Spleen (tissue), 11 donors: Measurements from ENCODE around the gene ECPAS. TPM values are rescaled to one million over a fixed set of nuclear protein-coding genes. Genes with fewer than 3 reads are reported as not detected.

Experiments used
- DNase-seq: peaks from one replicate; pipeline ENCODE4 v3.0.0-alpha.2; 2020
- H3K27ac ChIP-seq, 8 donors: fragments of 200-600 bp; sonication (generic) in 7 of 8; 1 replicate in 4 of 8; 2 replicates in 4 of 8; pipeline versions ENCODE4 v1.5.0 to v1.8.0; 2016 to 2021; ENCODE audit warnings: inconsistent platforms in 4 of 8, mild to moderate bottlenecking in 4 of 8, moderate library complexity in 1 of 8
- H3K27me3 ChIP-seq, 7 donors: fragments of 200-600 bp; sonication (generic) in 6 of 7; replicated peaks in 1 of 7; 1 replicate in 4 of 7; 2 replicates in 3 of 7; pipeline versions ENCODE4 v1.5.0 to v1.8.0; 2016 to 2021; ENCODE audit warnings: inconsistent platforms in 3 of 7, mild to moderate bottlenecking in 1 of 7
- H3K36me3 ChIP-seq, 6 donors: fragments of 200-600 bp; sonication (generic) in 5 of 6; 1 replicate in 4 of 6; 2 replicates in 2 of 6; pipeline versions ENCODE4 v1.5.0 to v1.8.0; 2016 to 2021; ENCODE audit warnings: inconsistent platforms in 2 of 6
- H3K4me1 ChIP-seq, 6 donors: fragments of 200-600 bp; sonication (generic) in 5 of 6; 1 replicate in 3 of 6; 2 replicates in 3 of 6; pipeline versions ENCODE4 v1.5.0 to v1.8.0; 2016 to 2021; ENCODE audit warnings: inconsistent platforms in 3 of 6
- H3K4me3 ChIP-seq, 8 donors: fragments of 200-600 bp; sonication (generic) in 7 of 8; 1 replicate in 4 of 8; 2 replicates in 4 of 8; pipeline versions ENCODE4 v1.5.0 to v1.8.0; 2016 to 2021; ENCODE audit warnings: inconsistent platforms in 4 of 8, mild to moderate bottlenecking in 4 of 8, moderate library complexity in 2 of 8
- H3K9me3 ChIP-seq, 8 donors: fragments of 200-600 bp; sonication (generic) in 7 of 8; 1 replicate in 4 of 8; 2 replicates in 4 of 8; pipeline versions ENCODE4 v1.5.0 to v1.8.0; 2016 to 2021; ENCODE audit warnings: inconsistent platforms in 4 of 8
- CTCF ChIP-seq, 11 experiments: fragments of 200-600 bp in 7 of 11; fragments of 450-650 bp in 4 of 11; sonication (generic) in 4 of 11; IDR thresholded peaks in 8 of 11; conservative IDR thresholded peaks in 3 of 11; 1 replicate in 7 of 11; 2 replicates in 4 of 11; pipeline versions ENCODE4 v1.4.0 to v1.8.0; 2016 to 2021; ENCODE audit warnings: antibody characterized with exemption in 11 of 11, inconsistent platforms in 4 of 11, mild to moderate bottlenecking in 1 of 11
- POLR2A ChIP-seq, 3 donors: fragments of 450-650 bp; IDR thresholded peaks; one replicate each; pipeline ENCODE4 v1.5.1; 2017; ENCODE audit warnings: antibody characterized with exemption in 3 of 3, mild to moderate bottlenecking in 1 of 3
- POLR2AphosphoS5 ChIP-seq, 3 donors: sonication (generic); formaldehyde crosslinking; IDR thresholded peaks; one replicate each; pipeline ENCODE4 v1.5.1; 2017; ENCODE audit warnings: antibody characterized with exemption in 3 of 3
- WGBS, 5 donors: extraction: QIAGEN DNeasy Blood & Tissue Kit in 3 of 5; methylation state at CpG; one replicate each; pipeline versions ENCODE4 v1.1.5 to v1.1.7; 2013 to 2018; 5-methylcytosine and 5-hydroxymethylcytosine counted together
- intact Hi-C: fragments of 100-400 bp; cut with DNase I; formaldehyde crosslinking; loops from one replicate; pipeline ENCODE4 v1.15.0; 2023; ENCODE audit warnings: low total_unique reads
- polyA plus RNA-seq, 3 donors: library from polyadenylated mRNA; stranded (reverse); fragments of 200-250 nt; gene quantifications; one replicate each; pipeline ENCODE4 v1.2.1, GENCODE V29; 2013
- total RNA-seq, 7 donors: library from RNA; depleted of rRNA in 3 of 7; stranded (reverse); fragments of >200 nt in 3 of 7; fragmentation: NEBNext Ultra II Directional in 4 of 7; extraction: Animal tissue kit (Norgen Biotek cat#: 25700) in 4 of 7; gene quantifications; one replicate each; pipeline versions ENCODE4 v1.1.0 to v1.2.1, GENCODE V29; 2016 to 2021
- donor health status: healthy with polysubstance abuse.
- donor health status: DM: no; HTN: no; CAD: no; lungs with moderate emphysema.
- donor health status: DM: no; HTN: no; CAD: no.
- donor health status: Bipolar disorder and iron deficiency.
- donor health status: healthy.
- donor health status: DM: no; HTN: no; CAD: no.
- donor health status: DM: yes; HTN: yes; CAD: no.

The ECPAS gene
- total and polyA plus RNA-seq, 10 donors, result 7.5 to 71.2 (median 56.2) TPM

- intact Hi-C loops, result no loop called here
- H3K4me3 ChIP-seq, result no peak overlapping the region
- WGBS, 5 donors, result 39 to 47% (median 42%) methylated on average over 2 of the region's 2 CpGs
Observed at GRCh38 chr9:111529787-111530186, 45.6 kb upstream of the ECPAS start.

DNA sequence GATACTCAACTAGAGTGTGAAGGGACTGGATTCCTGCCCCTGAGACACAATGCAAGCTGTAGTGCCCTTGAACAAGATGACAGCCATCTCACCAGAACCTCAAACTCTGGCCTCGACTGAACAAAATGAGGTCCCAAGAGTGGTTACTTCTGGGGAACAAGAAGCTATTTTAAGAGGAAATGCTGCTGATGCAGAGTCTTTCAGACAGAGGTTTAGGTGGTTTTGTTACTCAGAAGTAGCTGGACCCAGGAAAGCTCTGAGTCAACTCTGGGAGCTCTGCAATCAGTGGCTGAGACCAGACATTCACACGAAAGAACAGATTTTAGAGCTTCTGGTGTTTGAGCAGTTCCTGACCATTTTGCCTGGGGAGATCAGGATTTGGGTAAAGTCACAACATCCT lies 43.2 kb upstream of the ECPAS start:
- intact Hi-C loops, result no loop called here
- Histone ChIP-seq H3K27me3 (peaks cover 0 to 17% (median 0%) of the 10 kb centered on the region in 7 donors), H3K36me3 (peaks cover 0 to 46% (median 8%) of the 10 kb centered on the region in 6 donors), H3K27ac (no peak overlapping the region), H3K4me1 (peaks cover 5 to 25% (median 14%) of the 10 kb centered on the region in 6 donors), H3K9me3 (peaks cover 0 to 16% (median 3%) of the 10 kb centered on the region in 8 donors), H3K4me3 (no peak overlapping the region)
- 82 to 94% (median 85%) methylated on average over 2 of the region's 2 CpGs for WGBS, 5 donors
- TF ChIP-seq POLR2AphosphoS5 (IDR thresholded peaks at IDR 0.05), result no peak
- TF ChIP-seq POLR2A (IDR thresholded peaks at IDR 0.05), result no peak
- no peak for TF ChIP-seq CTCF (IDR thresholded peaks at IDR 0.05 in 8 of 11, conservative IDR thresholded peaks at IDR 0.05 in 3 of 11)
- no peak for DNase-seq

More at GRCh38 chr9:111529787-111530186, 45.6 kb upstream of the ECPAS start:
- H3K9me3 ChIP-seq, result peaks cover 0 to 40% (median 27%) of the 10 kb centered on the region in 8 donors
- peaks cover 5 to 22% (median 12%) of the 10 kb centered on the region in 6 donors for H3K4me1 ChIP-seq
- peaks cover 0 to 13% (median 0%) of the 10 kb centered on the region in 7 donors for H3K27me3 ChIP-seq
- H3K27ac ChIP-seq, result no peak overlapping the region
- H3K36me3 ChIP-seq, result peaks cover 5 to 70% (median 25%) of the 10 kb centered on the region in 6 donors
- TF ChIP-seq POLR2A (IDR thresholded peaks at IDR 0.05) (no peak), POLR2AphosphoS5 (IDR thresholded peaks at IDR 0.05) (no peak), CTCF (IDR thresholded peaks at IDR 0.05 in 8 of 11, conservative IDR thresholded peaks at IDR 0.05 in 3 of 11) (no peak)
- no peak for DNase-seq

DNA sequence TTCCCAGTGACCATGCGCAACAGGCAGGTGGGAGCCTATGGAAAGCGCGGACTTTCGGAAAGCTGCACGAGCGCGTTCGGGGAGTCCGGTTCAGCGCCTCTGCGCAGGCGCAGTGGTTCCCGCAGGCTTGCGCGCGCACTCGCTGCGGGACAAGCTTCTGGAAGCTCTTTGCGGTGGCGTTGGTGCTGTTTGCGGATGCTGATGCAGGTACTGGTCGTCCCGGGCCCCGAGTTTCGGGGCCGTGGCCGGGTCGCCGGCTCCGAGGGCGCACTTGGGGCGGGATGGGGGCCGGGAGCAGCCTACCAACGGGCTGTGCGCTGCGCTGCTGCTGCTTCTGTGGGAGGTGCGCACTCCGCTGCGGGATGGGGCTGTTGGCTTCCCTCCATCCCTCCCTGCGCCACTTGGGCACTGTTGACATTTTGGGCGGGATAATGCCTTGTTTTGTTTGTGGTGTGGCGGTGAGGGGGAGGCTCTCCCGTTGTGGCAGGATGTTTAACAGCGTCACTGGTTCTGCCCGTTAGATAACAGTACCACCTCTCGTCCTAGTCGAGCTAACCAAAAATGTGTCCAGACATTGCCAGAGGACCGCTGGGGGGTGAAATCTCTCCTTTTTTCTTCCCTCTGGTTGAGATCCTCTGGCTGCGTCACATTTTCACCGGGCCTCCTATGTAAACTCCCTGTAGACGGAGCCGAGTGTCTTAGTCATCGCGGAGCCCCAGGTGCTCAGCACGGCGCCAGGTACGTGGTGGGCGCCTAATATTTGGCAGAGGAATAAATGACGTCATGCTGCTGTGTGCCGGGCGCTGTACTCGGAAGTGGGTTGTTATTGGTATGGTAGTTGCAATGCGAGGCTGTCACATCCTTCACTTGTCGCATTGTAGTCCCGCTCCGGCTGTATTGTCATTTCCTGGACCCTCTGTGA lies 41.1 kb upstream of the ECPAS start, which contains the start of gene ZNF483:
Gene ZNF483 (plus strand): TSS at position 124 of the 922 bp plus-strand sequence. CDS start 2,217 bp downstream, outside the sequence.
- Histone ChIP-seq H3K27ac (peak within 1 kb of the TSS in 6 of 8 donors; percentile 20 to 67 (median 54)), H3K36me3 (peaks cover 0 to 27% (median 5%) of the 10 kb centered on the region in 6 donors), H3K9me3 (no peaks in the 10 kb centered on the region), H3K4me3 (peak within 1 kb of the TSS; percentile 65 to 92 (median 78)), H3K4me1 (peaks cover 5 to 25% (median 14%) of the 10 kb centered on the region in 6 donors), H3K27me3 (peaks cover 0 to 17% (median 0%) of the 10 kb centered on the region in 7 donors)
- TF ChIP-seq POLR2AphosphoS5 (IDR thresholded peaks at IDR 0.05) (peak; percentile 73 to 86 (median 78)), CTCF (IDR thresholded peaks at IDR 0.05 in 8 of 11, conservative IDR thresholded peaks at IDR 0.05 in 3 of 11) (no peak)
- intact Hi-C loops, result no loop called here
- DNase-seq, result peak; percentile 85
- WGBS, 5 donors, result 1 to 4% (median 1%) methylated on average over 29 to 66 of the region's 66 CpGs

GRCh38 chr9:111524731-111525055 lies 40.5 kb upstream of the ECPAS start:
- intact Hi-C loops, result no loop called here
- DNase-seq, result no peak
- Histone ChIP-seq H3K4me3 (peak overlapping the region; percentile 65 to 92 (median 78)), H3K27me3 (peaks cover 0 to 17% (median 0%) of the 10 kb centered on the region in 7 donors), H3K27ac (peak overlapping the region in 3 of 8 donors; percentile 60 to 67 (median 61)), H3K36me3 (peaks cover 0 to 21% (median 3%) of the 10 kb centered on the region in 6 donors), H3K4me1 (peaks cover 5 to 25% (median 14%) of the 10 kb centered on the region in 6 donors), H3K9me3 (no peaks in the 10 kb centered on the region)
- TF ChIP-seq CTCF (IDR thresholded peaks at IDR 0.05 in 8 of 11, conservative IDR thresholded peaks at IDR 0.05 in 3 of 11), result no peak
- no peak for TF ChIP-seq POLR2AphosphoS5 (IDR thresholded peaks at IDR 0.05)
- TF ChIP-seq POLR2A (IDR thresholded peaks at IDR 0.05), result no peak
- WGBS, 5 donors, result 30 to 38% (median 36%) methylated on average over 7 of the region's 7 CpGs
